ENCODE results near the gene POLRMT.
A peak's percentile ranks its signal among the peaks of the same experiment; 100 is the strongest.
"Not testable (repeated sequence)": the region's sequence is repeated elsewhere in the genome, so short reads cannot be mapped to it uniquely, and the experiment has no call there.

POLRMT gene

DNA sequence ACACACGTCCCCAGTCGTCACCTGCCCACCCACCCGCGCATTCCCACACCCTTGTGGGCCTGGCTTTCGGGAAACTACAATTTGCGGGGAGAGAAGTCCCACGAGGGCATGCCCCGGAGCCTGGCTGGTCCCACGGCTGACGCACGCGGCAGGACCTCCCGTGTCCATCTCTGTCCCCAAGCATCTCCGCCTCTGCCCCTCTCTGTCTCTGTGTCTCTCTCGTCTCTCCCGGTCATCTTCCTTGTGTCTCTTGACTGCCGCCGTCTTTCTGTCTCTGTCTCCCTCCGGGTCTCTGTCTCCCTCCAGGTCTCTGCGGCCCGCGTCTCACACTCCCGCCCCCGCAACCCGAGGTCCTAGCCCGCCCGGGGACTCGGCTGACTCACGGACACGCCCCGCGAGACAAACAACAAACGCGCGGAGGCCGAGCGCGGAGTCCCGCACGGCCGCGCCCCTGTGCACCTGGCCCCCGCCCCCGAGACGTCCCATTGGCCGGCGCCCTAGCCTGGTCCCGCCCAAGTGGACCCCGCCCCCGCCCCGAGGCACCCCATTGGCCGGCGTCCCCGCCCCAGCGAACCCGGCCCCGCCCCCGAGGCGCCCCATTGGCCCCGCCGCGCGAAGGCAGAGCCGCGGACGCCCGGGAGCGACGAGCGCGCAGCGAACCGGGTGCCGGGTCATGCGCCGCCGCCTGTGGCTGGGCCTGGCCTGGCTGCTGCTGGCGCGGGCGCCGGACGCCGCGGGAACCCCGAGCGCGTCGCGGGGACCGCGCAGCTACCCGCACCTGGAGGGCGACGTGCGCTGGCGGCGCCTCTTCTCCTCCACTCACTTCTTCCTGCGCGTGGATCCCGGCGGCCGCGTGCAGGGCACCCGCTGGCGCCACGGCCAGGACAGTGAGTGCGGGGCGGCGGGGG lies 6.2 kb upstream of the POLRMT start, which contains the start of gene FGF22:
Gene FGF22, plus strand, starts transcription at position 627 of the 908 bp plus-strand sequence. Its CDS starts 47 bp downstream, at position 674.
- Mint-ChIP-seq H3K4me1 (ENCODE audit: low read depth in 2 of 2) (peaks cover 10% of the 10 kb centered on the region in 2 donors), H3K9me3 (no peaks in the 10 kb centered on the region), H3K27me3 (no peaks in the 10 kb centered on the region), H3K27ac (peak within 1 kb of the TSS; percentile 91 to 99), H3K36me3 (ENCODE audit: insufficient read depth) (peaks cover 26% of the 10 kb centered on the region), H3K4me3 (peak within 1 kb of the TSS; percentile 80 to 87)
- DNase-seq, result peak; percentile 90 to 92 (median 91)
- ATAC-seq (replicated peaks), result peak; percentile 88

GRCh38 chr19:638906-639252 lies 5.5 kb upstream of the POLRMT start:
- ATAC-seq (replicated peaks), result no peak
- DNase-seq, result no peak
- Mint-ChIP-seq H3K4me3 (peak overlapping the region; percentile 80 to 87), H3K4me1 (ENCODE audit: low read depth in 2 of 2) (peaks cover 14 to 15% of the 10 kb centered on the region in 2 donors), H3K36me3 (ENCODE audit: insufficient read depth) (peaks cover 28% of the 10 kb centered on the region), H3K27ac (peak overlapping the region; percentile 91 to 99), H3K9me3 (no peaks in the 10 kb centered on the region), H3K27me3 (no peaks in the 10 kb centered on the region)

DNA sequence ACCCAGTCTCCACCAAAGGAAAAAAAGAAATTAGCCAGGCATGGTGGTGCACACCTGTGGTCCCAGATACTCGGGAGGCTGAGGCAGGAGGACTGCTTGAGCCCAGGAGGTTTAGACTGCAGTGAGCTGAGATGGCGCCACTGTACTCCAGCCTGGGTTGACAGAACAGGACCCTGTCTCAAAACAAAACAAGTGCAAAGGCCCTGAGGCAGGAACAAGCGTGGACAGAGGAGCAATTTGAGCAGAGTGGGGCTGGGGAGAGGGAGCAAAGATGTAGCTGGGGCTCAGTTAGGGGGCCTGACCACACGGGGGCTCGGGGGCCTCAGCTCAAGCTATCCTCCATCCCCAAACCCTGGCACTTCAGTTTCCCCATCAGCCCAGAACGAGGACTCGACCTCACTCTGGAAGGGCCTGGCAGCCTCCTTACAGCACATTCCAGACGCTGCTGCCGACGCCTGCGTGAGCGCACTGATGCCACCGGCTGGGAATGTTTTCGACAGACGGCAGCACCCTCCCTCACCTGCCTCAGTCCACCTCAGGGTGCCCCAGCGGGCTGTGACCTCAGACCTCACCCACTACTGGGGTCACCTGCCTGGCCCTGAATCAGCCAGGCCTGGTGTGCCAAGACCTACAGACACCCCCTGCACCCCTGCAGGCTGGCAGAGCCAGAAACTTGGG lies 1.8 kb upstream of the POLRMT start:
- H3K27me3 Mint-ChIP-seq, result no peaks in the 10 kb centered on the region
- no peak for ATAC-seq (replicated peaks)
- peaks cover 32 to 35% of the 10 kb centered on the region in 2 donors for H3K4me1 Mint-ChIP-seq (ENCODE audit: low read depth in 2 of 2)
- no peak overlapping the region for H3K4me3 Mint-ChIP-seq
- peak overlapping the region in 1 of 2 donors; percentile 70 for H3K27ac Mint-ChIP-seq
- no peak for DNase-seq
- H3K36me3 Mint-ChIP-seq (ENCODE audit: insufficient read depth), result peaks cover 33% of the 10 kb centered on the region
- H3K9me3 Mint-ChIP-seq, result no peaks in the 10 kb centered on the region

- ATAC-seq (replicated peaks) (no peak), DNase-seq (no peak)
- peak overlapping the region; percentile 93 to 95 for H3K27ac Mint-ChIP-seq
Measured at GRCh38 chr19:633786-634639, 676 bp upstream of the POLRMT start.

GRCh38 chr19:632579-633067 lies 714 bp downstream of the POLRMT start:
- H3K27ac Mint-ChIP-seq, result peak overlapping the region; percentile 93 to 95
- DNase-seq (no peak), ATAC-seq (replicated peaks) (no peak)
- H3K4me3 Mint-ChIP-seq, result peak overlapping the region; percentile 95 to 96
- H3K9me3 Mint-ChIP-seq, result no peaks in the 10 kb centered on the region
- no peaks in the 10 kb centered on the region for H3K27me3 Mint-ChIP-seq
- peaks cover 41% of the 10 kb centered on the region for H3K36me3 Mint-ChIP-seq (ENCODE audit: insufficient read depth)
- H3K4me1 Mint-ChIP-seq (ENCODE audit: low read depth in 2 of 2), result peaks cover 25 to 26% of the 10 kb centered on the region in 2 donors

More at GRCh38 chr19:633786-634639, 676 bp upstream of the POLRMT start:
- Mint-ChIP-seq H3K4me1 (ENCODE audit: low read depth in 2 of 2) (peaks cover 26 to 27% of the 10 kb centered on the region in 2 donors), H3K27me3 (no peaks in the 10 kb centered on the region), H3K9me3 (no peaks in the 10 kb centered on the region), H3K4me3 (peak overlapping the region; percentile 95 to 96), H3K36me3 (ENCODE audit: insufficient read depth) (peaks cover 28% of the 10 kb centered on the region)

DNA sequence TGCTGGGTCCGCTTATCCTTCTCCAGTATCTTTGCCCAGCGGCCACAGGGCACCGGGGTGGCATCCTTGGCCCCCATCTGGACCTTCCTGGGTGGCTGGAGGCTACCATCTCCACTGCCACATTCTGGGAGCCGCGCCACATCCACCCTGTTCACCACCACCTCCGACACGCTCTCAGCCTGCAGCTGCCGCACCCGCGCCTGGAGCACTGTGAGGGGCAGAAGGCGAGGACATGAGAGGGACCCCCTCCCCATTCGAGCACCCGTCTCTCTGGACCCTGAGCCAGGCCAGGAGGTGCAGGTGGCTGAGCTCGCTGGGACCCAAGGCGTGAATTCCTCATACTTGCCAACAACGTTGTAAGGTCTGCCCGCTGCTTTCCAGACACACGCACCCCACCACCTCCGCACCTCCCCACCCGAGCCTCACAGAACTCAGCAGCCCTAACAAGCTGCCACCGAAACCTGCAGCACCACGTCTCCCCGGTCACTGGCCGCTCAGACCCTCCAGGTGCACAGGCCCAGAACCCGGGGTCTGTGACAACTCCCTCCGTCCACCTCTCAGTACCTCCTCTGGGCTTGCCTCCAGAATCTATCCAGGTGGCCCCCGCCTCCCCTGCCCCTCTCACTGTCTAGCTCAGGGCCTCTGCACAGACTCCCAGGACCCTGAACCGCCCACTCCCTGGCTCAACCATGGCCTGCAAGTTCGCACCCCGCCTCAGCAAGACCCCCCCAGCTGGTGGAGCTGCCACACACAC lies 3.2 kb downstream of the POLRMT start:
- H3K27me3 Mint-ChIP-seq, result no peaks in the 10 kb centered on the region
- no peaks in the 10 kb centered on the region for H3K9me3 Mint-ChIP-seq
- H3K27ac Mint-ChIP-seq, result peak overlapping the region in 1 of 2 donors; percentile 58
- ATAC-seq (replicated peaks) (no peak), DNase-seq (no peak)
- peaks cover 52% of the 10 kb centered on the region for H3K36me3 Mint-ChIP-seq (ENCODE audit: insufficient read depth)
- peak overlapping the region in 1 of 2 donors; percentile 29 for H3K4me3 Mint-ChIP-seq
- peaks cover 24 to 28% of the 10 kb centered on the region in 2 donors for H3K4me1 Mint-ChIP-seq (ENCODE audit: low read depth in 2 of 2)

GRCh38 chr19:629515-629914 lies 3.8 kb downstream of the POLRMT start:
- Mint-ChIP-seq H3K36me3 (ENCODE audit: insufficient read depth) (peaks cover 54% of the 10 kb centered on the region), H3K4me1 (ENCODE audit: low read depth in 2 of 2) (peaks cover 24 to 28% of the 10 kb centered on the region in 2 donors)
- not testable (repeated sequence) for DNase-seq; H3K27me3 Mint-ChIP-seq; ATAC-seq (replicated peaks); H3K27ac Mint-ChIP-seq; H3K4me3 Mint-ChIP-seq; H3K9me3 Mint-ChIP-seq

DNA sequence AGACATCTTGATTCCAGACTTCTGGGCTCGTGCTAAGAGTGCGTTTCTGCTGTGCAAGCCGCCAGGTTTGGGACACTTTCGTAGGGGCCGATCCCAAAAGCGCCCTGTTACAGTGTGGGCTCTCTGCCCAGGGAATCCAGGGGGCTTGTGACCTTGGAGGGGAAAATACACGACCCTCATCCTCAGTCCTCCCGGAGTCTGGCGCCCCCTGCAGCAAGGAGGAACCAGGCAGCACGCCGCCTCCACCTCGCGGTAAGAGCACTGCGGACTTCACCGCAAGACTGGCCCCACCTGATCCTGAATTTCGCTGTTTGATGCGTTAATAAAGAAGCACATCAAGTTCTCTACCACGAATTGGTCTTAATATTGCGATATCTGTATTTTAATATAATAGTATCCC lies 5.2 kb downstream of the POLRMT start:
- Mint-ChIP-seq H3K9me3 (no peaks in the 10 kb centered on the region), H3K4me1 (ENCODE audit: low read depth in 2 of 2) (peaks cover 15 to 19% of the 10 kb centered on the region in 2 donors), H3K27me3 (no peaks in the 10 kb centered on the region), H3K4me3 (no peak overlapping the region), H3K27ac (no peak overlapping the region), H3K36me3 (ENCODE audit: insufficient read depth) (peaks cover 54% of the 10 kb centered on the region)
- DNase-seq (no peak), ATAC-seq (replicated peaks) (no peak)

- not testable (repeated sequence) for H3K27ac Mint-ChIP-seq; H3K9me3 Mint-ChIP-seq; H3K4me1 Mint-ChIP-seq (ENCODE audit: low read depth in 2 of 2); ATAC-seq (replicated peaks); DNase-seq; H3K4me3 Mint-ChIP-seq; H3K27me3 Mint-ChIP-seq
- H3K36me3 Mint-ChIP-seq (ENCODE audit: insufficient read depth), result peaks cover 47% of the 10 kb centered on the region
Measured at GRCh38 chr19:626566-626965, 6.8 kb downstream of the POLRMT start.

- no peak for ATAC-seq (replicated peaks)
- Mint-ChIP-seq H3K4me3 (no peak overlapping the region), H3K4me1 (ENCODE audit: low read depth in 2 of 2) (peaks cover 0 to 3% of the 10 kb centered on the region in 2 donors)
Measured at GRCh38 chr19:625257-625656, 8.1 kb downstream of the POLRMT start.

DNA sequence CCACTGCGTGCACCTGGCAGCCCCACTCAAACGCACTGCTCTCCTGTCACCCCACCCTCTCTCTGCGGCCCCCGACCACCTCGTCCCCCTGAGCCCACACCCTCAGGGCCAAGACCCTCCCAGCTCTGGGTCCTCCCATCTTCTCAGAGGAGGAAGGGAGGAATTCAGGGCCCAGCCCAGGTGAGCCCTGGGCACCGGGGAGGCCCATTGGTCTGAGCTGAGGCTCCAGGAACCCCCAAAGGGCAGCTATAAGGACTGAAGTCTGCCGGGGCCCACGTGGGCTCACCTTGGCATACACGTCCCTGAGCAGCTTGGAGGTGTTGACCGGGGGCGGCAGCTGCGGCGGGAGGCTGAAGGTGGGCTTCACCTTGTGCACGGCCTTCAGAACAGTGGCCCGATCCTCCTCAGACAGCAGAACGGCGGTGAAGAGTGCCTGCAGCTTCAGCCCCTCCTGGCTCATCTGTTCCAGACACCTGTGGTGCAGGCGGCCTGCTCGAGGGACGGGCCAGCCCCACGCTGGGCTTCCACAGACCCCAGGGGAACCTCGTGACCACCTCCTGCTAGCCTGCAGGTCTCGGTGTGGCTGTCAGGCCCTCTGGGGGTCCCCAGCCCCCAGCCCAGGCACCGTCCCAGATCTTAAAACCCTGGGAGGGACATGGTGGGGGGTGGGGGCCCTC lies 8.8 kb downstream of the POLRMT start:
- peaks cover 42% of the 10 kb centered on the region for H3K36me3 Mint-ChIP-seq (ENCODE audit: insufficient read depth)
- H3K4me3 Mint-ChIP-seq, result no peak overlapping the region
- H3K4me1 Mint-ChIP-seq (ENCODE audit: low read depth in 2 of 2), result peaks cover 0 to 3% of the 10 kb centered on the region in 2 donors
- no peak for DNase-seq
- H3K27me3 Mint-ChIP-seq, result no peaks in the 10 kb centered on the region
- H3K27ac Mint-ChIP-seq, result no peak overlapping the region
- ATAC-seq (replicated peaks), result no peak
- no peaks in the 10 kb centered on the region for H3K9me3 Mint-ChIP-seq

More at GRCh38 chr19:625257-625656, 8.1 kb downstream of the POLRMT start:
- Mint-ChIP-seq H3K27me3 (no peaks in the 10 kb centered on the region), H3K36me3 (ENCODE audit: insufficient read depth) (peaks cover 40% of the 10 kb centered on the region), H3K9me3 (no peaks in the 10 kb centered on the region), H3K27ac (peak overlapping the region in 1 of 2 donors; percentile 63)
- no peak for DNase-seq

DNA sequence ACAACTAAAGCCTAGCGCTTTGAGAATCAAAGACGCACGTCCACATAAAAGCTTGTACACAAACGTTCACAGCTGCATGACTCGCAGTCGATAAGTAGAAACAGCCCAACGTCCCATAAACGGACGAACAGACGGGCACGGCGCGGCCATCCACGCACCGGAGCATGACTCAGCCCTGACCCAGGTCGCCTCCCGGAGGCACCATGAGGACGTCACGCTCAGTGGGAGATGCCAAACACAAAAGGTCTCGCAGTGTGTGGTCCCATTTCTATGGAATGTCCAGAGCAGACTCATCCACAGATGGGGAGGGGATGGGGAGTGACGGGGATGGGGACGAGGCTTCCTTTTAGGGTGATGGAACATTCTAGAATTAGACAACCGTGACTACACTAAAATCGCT lies 9.4 kb downstream of the POLRMT start:
- H3K4me1 Mint-ChIP-seq (ENCODE audit: low read depth in 2 of 2), result peaks cover 0 to 3% of the 10 kb centered on the region in 2 donors
- peaks cover 41% of the 10 kb centered on the region for H3K36me3 Mint-ChIP-seq (ENCODE audit: insufficient read depth)
- H3K9me3 Mint-ChIP-seq, result no peaks in the 10 kb centered on the region
- ATAC-seq (replicated peaks) (no peak), DNase-seq (no peak)
- H3K27me3 Mint-ChIP-seq, result no peaks in the 10 kb centered on the region
- H3K27ac Mint-ChIP-seq, result no peak overlapping the region
- no peak overlapping the region for H3K4me3 Mint-ChIP-seq

Measured in effector memory CD8-positive, alpha-beta T cell (primary cell).